Type B pancreatic cell (in vitro differentiated cells): ENCODE data around the gene HACE1. TPM values are rescaled to one million over a fixed set of nuclear protein-coding genes. Genes with fewer than 3 reads are reported as not detected.
"Not testable (repeated sequence)": the region's sequence is repeated elsewhere in the genome, so short reads cannot be mapped to it uniquely, and the experiment has no call there.

Experiments used
- DNase-seq: peaks from one replicate; pipeline ENCODE4 v3.0.0; 2021; ENCODE audit warnings: mixed read lengths; ENCODE audit not compliant: unreplicated experiment; ENCODE audit errors: extremely low spot score
- H3K27ac Mint-ChIP-seq: 2 replicates; pipeline ENCODE4 v1.8.0; 2021; ENCODE audit warnings: mild to moderate bottlenecking, mixed read lengths
- H3K27me3 Mint-ChIP-seq: 2 replicates; pipeline ENCODE4 v1.8.0; 2021; ENCODE audit warnings: mixed read lengths
- H3K36me3 Mint-ChIP-seq: 2 replicates; pipeline ENCODE4 v1.8.0; 2021; ENCODE audit warnings: mixed read lengths
- H3K4me1 Mint-ChIP-seq: one replicate; pipeline ENCODE4 v1.8.0; 2021; ENCODE audit warnings: mixed read lengths; ENCODE audit not compliant: unreplicated experiment
- H3K4me3 Mint-ChIP-seq: 2 replicates; pipeline ENCODE4 v1.8.0; 2021; ENCODE audit warnings: mild to moderate bottlenecking, mixed read lengths
- H3K9me3 Mint-ChIP-seq: 2 replicates; pipeline ENCODE4 v1.8.0; 2021; ENCODE audit warnings: mixed read lengths
- total RNA-seq: library from RNA; stranded (reverse); gene quantifications from 2 replicates; pipeline ENCODE4 v1.2.1, GENCODE V29; 2021; ENCODE audit warnings: low replicate concordance
- TF ChIP-seq, protein P1 (sequence below): fragments of 200-600 bp; sonication (generic); conservative IDR thresholded peaks from 2 replicates; pipeline ENCODE4 v1.5.0; 2021; ENCODE audit warnings: antibody characterized with exemption, mild to moderate bottlenecking

HACE1 gene
- total RNA-seq, 1 donor from 2014 or later = 18.5 TPM

DNA sequence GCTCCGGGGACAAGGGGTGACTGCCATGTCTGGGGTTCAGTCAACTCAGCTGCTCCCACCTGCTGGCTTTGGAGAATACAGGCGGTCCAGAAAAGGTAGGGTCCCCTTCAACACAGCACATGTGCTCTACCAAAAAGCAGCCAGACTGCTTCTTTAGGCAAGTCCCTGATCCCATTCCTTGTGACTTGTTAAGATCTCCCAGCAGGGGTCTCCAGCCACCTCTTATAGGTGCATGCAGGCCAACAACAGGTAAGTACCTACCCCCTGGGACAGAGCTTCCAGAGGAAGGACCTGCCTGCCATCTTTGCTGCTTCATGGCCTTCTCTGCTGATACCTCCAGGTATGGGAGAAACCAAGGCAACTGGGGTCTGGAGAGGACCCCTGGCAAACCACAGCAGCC lies 106.5 kb downstream of the HACE1 start:
- peaks cover 11% of the 10 kb centered on the region for H3K9me3 Mint-ChIP-seq
- no peaks in the 10 kb centered on the region for H3K27me3 Mint-ChIP-seq
- H3K4me3 Mint-ChIP-seq = no peak overlapping the region
- TF ChIP-seq, protein P1, sequence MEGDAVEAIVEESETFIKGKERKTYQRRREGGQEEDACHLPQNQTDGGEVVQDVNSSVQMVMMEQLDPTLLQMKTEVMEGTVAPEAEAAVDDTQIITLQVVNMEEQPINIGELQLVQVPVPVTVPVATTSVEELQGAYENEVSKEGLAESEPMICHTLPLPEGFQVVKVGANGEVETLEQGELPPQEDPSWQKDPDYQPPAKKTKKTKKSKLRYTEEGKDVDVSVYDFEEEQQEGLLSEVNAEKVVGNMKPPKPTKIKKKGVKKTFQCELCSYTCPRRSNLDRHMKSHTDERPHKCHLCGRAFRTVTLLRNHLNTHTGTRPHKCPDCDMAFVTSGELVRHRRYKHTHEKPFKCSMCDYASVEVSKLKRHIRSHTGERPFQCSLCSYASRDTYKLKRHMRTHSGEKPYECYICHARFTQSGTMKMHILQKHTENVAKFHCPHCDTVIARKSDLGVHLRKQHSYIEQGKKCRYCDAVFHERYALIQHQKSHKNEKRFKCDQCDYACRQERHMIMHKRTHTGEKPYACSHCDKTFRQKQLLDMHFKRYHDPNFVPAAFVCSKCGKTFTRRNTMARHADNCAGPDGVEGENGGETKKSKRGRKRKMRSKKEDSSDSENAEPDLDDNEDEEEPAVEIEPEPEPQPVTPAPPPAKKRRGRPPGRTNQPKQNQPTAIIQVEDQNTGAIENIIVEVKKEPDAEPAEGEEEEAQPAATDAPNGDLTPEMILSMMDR = no peak
- H3K27ac Mint-ChIP-seq = no peak overlapping the region
- no peaks in the 10 kb centered on the region for H3K4me1 Mint-ChIP-seq
- H3K36me3 Mint-ChIP-seq = peaks cover 44% of the 10 kb centered on the region
- no peak for DNase-seq

GRCh38 chr6:104750449-104750848 lies 109.3 kb downstream of the HACE1 start:
- H3K4me1 Mint-ChIP-seq = no peaks in the 10 kb centered on the region
- H3K36me3 Mint-ChIP-seq = peaks cover 24% of the 10 kb centered on the region
- H3K4me3 Mint-ChIP-seq = no peak overlapping the region
- no peak overlapping the region for H3K27ac Mint-ChIP-seq
- TF ChIP-seq, protein P1 = no peak
- no peak for DNase-seq
- H3K27me3 Mint-ChIP-seq = no peaks in the 10 kb centered on the region
- H3K9me3 Mint-ChIP-seq = peaks cover 7% of the 10 kb centered on the region

DNA sequence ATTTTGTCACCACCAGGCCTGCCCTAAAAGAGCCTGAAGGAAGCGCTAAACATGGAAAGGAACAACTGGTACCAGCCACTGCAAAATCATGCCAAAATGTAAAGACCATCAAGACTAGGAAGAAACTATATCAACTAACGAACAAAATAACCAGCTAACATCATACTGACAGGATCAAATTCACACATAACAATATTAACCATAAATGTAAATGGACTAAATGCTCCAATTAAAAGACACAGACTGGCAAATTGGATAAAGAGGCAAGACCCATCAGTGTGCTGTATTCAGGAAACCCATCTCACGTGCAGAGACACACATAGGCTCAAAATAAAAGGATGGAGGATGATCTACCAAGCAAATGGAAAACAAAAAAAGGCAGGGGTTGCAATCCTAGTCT lies 120.6 kb downstream of the HACE1 start:
- not testable (repeated sequence) for H3K9me3 Mint-ChIP-seq, DNase-seq, H3K27me3 Mint-ChIP-seq, H3K4me1 Mint-ChIP-seq, H3K4me3 Mint-ChIP-seq, H3K27ac Mint-ChIP-seq, H3K36me3 Mint-ChIP-seq

GRCh38 chr6:104737567-104737966 lies 122.2 kb downstream of the HACE1 start:
- H3K9me3 Mint-ChIP-seq, H3K27ac Mint-ChIP-seq, H3K4me3 Mint-ChIP-seq, H3K4me1 Mint-ChIP-seq, H3K27me3 Mint-ChIP-seq, DNase-seq, H3K36me3 Mint-ChIP-seq: not testable (repeated sequence)

DNA sequence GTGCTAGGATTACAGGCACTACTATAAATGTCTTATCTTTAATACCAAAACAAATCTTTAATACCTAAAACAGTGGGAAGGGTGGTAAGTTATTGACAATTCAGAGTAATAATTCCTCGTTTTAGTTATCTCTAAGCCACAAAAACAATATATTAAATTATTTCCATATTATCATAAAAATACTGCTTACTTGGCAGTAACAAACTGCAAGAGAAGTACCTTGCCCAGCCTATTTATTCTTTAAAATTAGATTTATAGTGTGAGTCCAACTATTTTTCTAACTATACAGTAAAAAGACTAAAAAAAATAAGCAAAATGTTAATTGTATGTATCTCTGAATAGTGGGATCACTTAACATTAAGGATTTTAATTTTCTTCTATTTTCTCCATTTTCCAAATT lies 123.2 kb downstream of the HACE1 start:
- TF ChIP-seq, protein P1 = no peak
- Mint-ChIP-seq H3K27ac (no peak overlapping the region), H3K4me1 (no peaks in the 10 kb centered on the region), H3K9me3 (no peaks in the 10 kb centered on the region), H3K4me3 (no peak overlapping the region), H3K36me3 (peaks cover 13% of the 10 kb centered on the region), H3K27me3 (no peaks in the 10 kb centered on the region)
- DNase-seq = no peak

DNA sequence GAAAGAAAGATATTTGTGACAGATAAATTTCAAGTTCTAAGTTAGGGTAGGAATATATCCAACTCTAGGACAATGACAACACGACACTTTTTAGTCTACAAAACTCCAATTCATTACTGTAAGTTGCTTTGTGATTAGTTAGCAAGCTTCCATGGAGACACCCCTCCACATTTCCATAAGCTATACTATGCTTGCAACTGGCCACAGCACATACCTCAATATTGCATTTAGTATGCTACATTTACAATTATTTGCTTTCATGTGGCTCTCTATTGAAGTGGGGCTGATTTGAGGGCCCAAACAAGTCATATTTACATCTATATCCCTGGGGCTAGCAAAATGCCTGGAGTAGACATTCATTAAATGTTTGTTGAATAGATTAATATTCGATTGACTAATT lies 129.3 kb downstream of the HACE1 start:
- Mint-ChIP-seq H3K4me3 (no peak overlapping the region), H3K27ac (no peak overlapping the region), H3K36me3 (peaks cover 18% of the 10 kb centered on the region), H3K27me3 (no peaks in the 10 kb centered on the region), H3K4me1 (no peaks in the 10 kb centered on the region), H3K9me3 (no peaks in the 10 kb centered on the region)
- TF ChIP-seq, protein P1 = no peak
- DNase-seq = no peak

DNA sequence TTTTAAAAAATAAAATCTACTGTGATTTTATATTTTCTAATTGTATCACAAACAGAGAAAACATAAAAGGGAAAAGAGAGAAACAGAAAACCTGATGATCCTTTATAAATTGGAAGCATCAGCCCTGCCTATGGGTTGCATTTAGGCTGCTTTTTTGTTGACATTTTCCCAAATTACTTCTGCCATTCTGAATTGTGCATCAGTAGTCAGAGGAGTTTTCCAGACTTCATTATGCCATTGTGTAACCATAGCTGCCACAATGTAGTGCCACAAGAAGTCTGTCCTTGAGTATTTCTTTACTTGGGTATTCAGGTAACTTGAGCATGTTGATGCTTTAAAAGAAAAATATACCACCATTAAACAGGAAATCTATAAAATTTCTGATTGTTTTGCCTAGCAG lies 130.3 kb downstream of the HACE1 start:
- Mint-ChIP-seq H3K27ac (no peak overlapping the region), H3K36me3 (peaks cover 20% of the 10 kb centered on the region), H3K27me3 (no peaks in the 10 kb centered on the region), H3K9me3 (no peaks in the 10 kb centered on the region), H3K4me3 (no peak overlapping the region), H3K4me1 (no peaks in the 10 kb centered on the region)
- TF ChIP-seq, protein P1 = no peak
- no peak for DNase-seq
